ENCODE results near the gene KLF9.

KLF9 gene

GRCh38 chr9:70367305-70367930 lies 47.0 kb downstream of the KLF9 start:
- Histone ChIP-seq H3K9me2 (ENCODE audit: low read depth, low read length) (no peaks in the 10 kb centered on the region), H3K9ac (ENCODE audit: low read length) (no peak overlapping the region), H3K4me3 (ENCODE audit: low read depth, low read length, poor library complexity, severe bottlenecking) (no peak overlapping the region), H2AFZ (ENCODE audit: low read length) (no peak overlapping the region), H3K36me3 (ENCODE audit: insufficient read depth, low read length) (no peaks in the 10 kb centered on the region), H3K4me2 (ENCODE audit: low read length) (no peak overlapping the region), H4K20me1 (ENCODE audit: insufficient read depth, low read length) (no peaks in the 10 kb centered on the region), H3K79me2 (ENCODE audit: insufficient read depth, low read length) (no peaks in the 10 kb centered on the region), H3K9me3 (ENCODE audit: low read length) (no peaks in the 10 kb centered on the region), H3K27ac (ENCODE audit: low read depth, low read length, poor library complexity, severe bottlenecking) (no peak overlapping the region), H3F3A (ENCODE audit: insufficient read depth, low read length) (no peaks in the 10 kb centered on the region), H3K4me1 (ENCODE audit: insufficient read depth, low read length, severe bottlenecking) (no peaks in the 10 kb centered on the region), H3K27me3 (ENCODE audit: insufficient read depth, low read length) (no peaks in the 10 kb centered on the region)
- no peak for TF ChIP-seq EZH2 (IDR thresholded peaks at IDR 0.05; ENCODE audit: borderline replicate concordance, low read length)
- TF ChIP-seq, protein P1, sequence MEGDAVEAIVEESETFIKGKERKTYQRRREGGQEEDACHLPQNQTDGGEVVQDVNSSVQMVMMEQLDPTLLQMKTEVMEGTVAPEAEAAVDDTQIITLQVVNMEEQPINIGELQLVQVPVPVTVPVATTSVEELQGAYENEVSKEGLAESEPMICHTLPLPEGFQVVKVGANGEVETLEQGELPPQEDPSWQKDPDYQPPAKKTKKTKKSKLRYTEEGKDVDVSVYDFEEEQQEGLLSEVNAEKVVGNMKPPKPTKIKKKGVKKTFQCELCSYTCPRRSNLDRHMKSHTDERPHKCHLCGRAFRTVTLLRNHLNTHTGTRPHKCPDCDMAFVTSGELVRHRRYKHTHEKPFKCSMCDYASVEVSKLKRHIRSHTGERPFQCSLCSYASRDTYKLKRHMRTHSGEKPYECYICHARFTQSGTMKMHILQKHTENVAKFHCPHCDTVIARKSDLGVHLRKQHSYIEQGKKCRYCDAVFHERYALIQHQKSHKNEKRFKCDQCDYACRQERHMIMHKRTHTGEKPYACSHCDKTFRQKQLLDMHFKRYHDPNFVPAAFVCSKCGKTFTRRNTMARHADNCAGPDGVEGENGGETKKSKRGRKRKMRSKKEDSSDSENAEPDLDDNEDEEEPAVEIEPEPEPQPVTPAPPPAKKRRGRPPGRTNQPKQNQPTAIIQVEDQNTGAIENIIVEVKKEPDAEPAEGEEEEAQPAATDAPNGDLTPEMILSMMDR (IDR thresholded peaks at IDR 0.05; ENCODE audit: low read length) = no peak

GRCh38 chr9:70363760-70364159 lies 50.7 kb downstream of the KLF9 start:
- Histone ChIP-seq H3K36me3 (ENCODE audit: insufficient read depth, low read length) (no peaks in the 10 kb centered on the region), H2AFZ (ENCODE audit: low read length) (no peak overlapping the region), H3K27ac (ENCODE audit: low read depth, low read length, poor library complexity, severe bottlenecking) (no peak overlapping the region), H3K4me2 (ENCODE audit: low read length) (no peak overlapping the region), H3K9me2 (ENCODE audit: low read depth, low read length) (no peaks in the 10 kb centered on the region), H3K79me2 (ENCODE audit: insufficient read depth, low read length) (no peaks in the 10 kb centered on the region), H3K4me1 (ENCODE audit: insufficient read depth, low read length, severe bottlenecking) (no peaks in the 10 kb centered on the region), H3K9ac (ENCODE audit: low read length) (no peak overlapping the region), H3K4me3 (ENCODE audit: low read depth, low read length, poor library complexity, severe bottlenecking) (no peak overlapping the region), H4K20me1 (ENCODE audit: insufficient read depth, low read length) (no peaks in the 10 kb centered on the region), H3K9me3 (ENCODE audit: low read length) (no peaks in the 10 kb centered on the region), H3F3A (ENCODE audit: insufficient read depth, low read length) (no peaks in the 10 kb centered on the region), H3K27me3 (ENCODE audit: insufficient read depth, low read length) (no peaks in the 10 kb centered on the region)
- no peak for TF ChIP-seq EZH2 (IDR thresholded peaks at IDR 0.05; ENCODE audit: borderline replicate concordance, low read length)
- TF ChIP-seq, protein P1 (IDR thresholded peaks at IDR 0.05; ENCODE audit: low read length) = no peak

DNA sequence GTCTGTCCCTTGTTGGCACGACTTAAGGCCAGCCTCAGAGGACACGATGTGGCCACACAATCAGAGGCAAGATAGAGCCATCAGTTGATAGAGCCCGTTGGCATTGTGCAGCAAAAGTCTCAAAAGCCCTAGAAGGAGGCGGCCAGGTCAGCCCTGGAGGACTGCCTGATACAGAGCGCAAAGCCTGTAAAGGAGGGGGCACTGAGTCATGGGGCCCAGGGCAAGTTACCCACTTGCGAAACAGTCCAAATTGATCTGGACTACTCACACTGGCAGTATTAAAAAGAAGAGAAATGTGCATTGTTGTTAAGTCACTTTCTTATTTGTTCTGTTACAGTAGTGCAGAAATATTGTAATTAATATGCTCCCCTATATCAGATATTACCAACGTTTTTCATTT lies 51.5 kb downstream of the KLF9 start:
- H3K36me3 ChIP-seq (ENCODE audit: insufficient read depth, low read length) = no peaks in the 10 kb centered on the region
- H3F3A ChIP-seq (ENCODE audit: insufficient read depth, low read length) = no peaks in the 10 kb centered on the region
- H3K9me3 ChIP-seq (ENCODE audit: low read length) = no peaks in the 10 kb centered on the region
- no peaks in the 10 kb centered on the region for H3K27me3 ChIP-seq (ENCODE audit: insufficient read depth, low read length)
- H3K4me3 ChIP-seq (ENCODE audit: low read depth, low read length, poor library complexity, severe bottlenecking) = no peak overlapping the region
- H3K9me2 ChIP-seq (ENCODE audit: low read depth, low read length) = no peaks in the 10 kb centered on the region
- no peaks in the 10 kb centered on the region for H3K79me2 ChIP-seq (ENCODE audit: insufficient read depth, low read length)
- no peaks in the 10 kb centered on the region for H4K20me1 ChIP-seq (ENCODE audit: insufficient read depth, low read length)
- no peaks in the 10 kb centered on the region for H3K4me1 ChIP-seq (ENCODE audit: insufficient read depth, low read length, severe bottlenecking)
- no peak overlapping the region for H3K27ac ChIP-seq (ENCODE audit: low read depth, low read length, poor library complexity, severe bottlenecking)
- TF ChIP-seq, protein P1 (IDR thresholded peaks at IDR 0.05; ENCODE audit: low read length) = no peak
- no peak for TF ChIP-seq EZH2 (IDR thresholded peaks at IDR 0.05; ENCODE audit: borderline replicate concordance, low read length)
- no peak overlapping the region for H2AFZ ChIP-seq (ENCODE audit: low read length)
- H3K9ac ChIP-seq (ENCODE audit: low read length) = no peak overlapping the region
- H3K4me2 ChIP-seq (ENCODE audit: low read length) = no peak overlapping the region
